IMR-90 (cell line): ENCODE measurements around the gene PNMA6E. TPM values are rescaled to one million over a fixed set of nuclear protein-coding genes. Genes with fewer than 3 reads are reported as not detected.

Experiments
- ATAC-seq: fragments of 200-7000 bp; cut with Tn5 transposase; 2 replicates; pipeline ENCODE4 v1.9.1; 2020; ENCODE audit warnings: low read depth, mild to moderate bottlenecking, moderate library complexity
- BruUV-seq: library from RNA; stranded (reverse); fragments of 400-500 nt; replicated peaks from 2 replicates; lab custom pipeline; 2021; lab: Mats Ljungman, UMichigan
- CTCF ChIA-PET: fragments of 300-600 bp; formaldehyde crosslinking; extraction: SDS; loops from one replicate; lab custom pipeline; 2021; ENCODE audit warnings: antibody characterized with exemption; lab: Yijun Ruan, JAX
- POLR2A ChIA-PET: fragments of 300-600 bp; sonication (Branson Sonifier 250); formaldehyde crosslinking; loops from one replicate; lab custom pipeline; 2022; ENCODE audit warnings: antibody characterized with exemption; ENCODE audit not compliant: unreplicated experiment; lab: Charles Lee
- DNase-seq: peaks from one replicate; pipeline ENCODE4 v3.0.0; 2013
- H2AFZ ChIP-seq: replicated peaks from 2 replicates; pipeline ENCODE3; 2013; ENCODE audit warnings: low read length, mild to moderate bottlenecking; ENCODE audit not compliant: poor library complexity
- H2AK5ac ChIP-seq: 2 replicates; pipeline ENCODE4 v1.6.1; 2013; ENCODE audit warnings: low read depth, low read length, inconsistent platforms
- H2AK9ac ChIP-seq: replicated peaks from 2 replicates; pipeline ENCODE3; 2013; ENCODE audit warnings: mild to moderate bottlenecking, low read depth, low read length, moderate library complexity; ENCODE audit not compliant: poor library complexity
- H2BK120ac ChIP-seq: 2 replicates; pipeline ENCODE4 v1.6.1; 2013; ENCODE audit warnings: low read depth, low read length, inconsistent platforms
- H2BK15ac ChIP-seq: 3 replicates; pipeline ENCODE4 v1.6.1; 2013; ENCODE audit warnings: low read depth, low read length, inconsistent platforms
- H2BK20ac ChIP-seq: 2 replicates; pipeline ENCODE4 v1.6.1; 2013; ENCODE audit warnings: low read depth, mild to moderate bottlenecking, inconsistent platforms, low read length, moderate library complexity
- H2BK5ac ChIP-seq: 2 replicates; pipeline ENCODE4 v1.6.1; 2013; ENCODE audit warnings: mild to moderate bottlenecking, low read depth, low read length, inconsistent platforms; ENCODE audit not compliant: poor library complexity, severe bottlenecking
- H3K14ac ChIP-seq: replicated peaks from 2 replicates; pipeline ENCODE4 v1.6.1; 2013; ENCODE audit warnings: low read depth, low read length, inconsistent platforms
- H3K18ac ChIP-seq: 2 replicates; pipeline ENCODE4 v1.6.1; 2013; ENCODE audit warnings: low read depth, low read length, control low read depth
- H3K23ac ChIP-seq: 2 replicates; pipeline ENCODE4 v1.6.1; 2013; ENCODE audit warnings: low read depth, low read length, inconsistent platforms
- H3K27ac ChIP-seq: 2 replicates; pipeline ENCODE4 v1.5.1; 2013; ENCODE audit warnings: mild to moderate bottlenecking, control low read depth, low read length; ENCODE audit not compliant: insufficient read depth
- H3K27me3 ChIP-seq: 2 replicates; pipeline ENCODE4 v1.6.1; 2013; ENCODE audit warnings: low read length; ENCODE audit not compliant: control insufficient read depth, insufficient read depth
- H3K36me3 ChIP-seq: 2 replicates; pipeline ENCODE4 v1.6.1; 2013; ENCODE audit warnings: low read length, mixed read lengths; ENCODE audit not compliant: control insufficient read depth, insufficient read depth
- H3K4ac ChIP-seq: 2 replicates; pipeline ENCODE4 v1.6.1; 2013; ENCODE audit warnings: low read depth, low read length, inconsistent platforms
- H3K4me1 ChIP-seq: 2 replicates; pipeline ENCODE4 v1.6.1; 2013; ENCODE audit warnings: low read length, mixed read lengths; ENCODE audit not compliant: control insufficient read depth, insufficient read depth
- H3K4me2 ChIP-seq: 2 replicates; pipeline ENCODE4 v1.6.1; 2013; ENCODE audit warnings: low read depth, mild to moderate bottlenecking, control low read depth, low read length, moderate library complexity
- H3K4me3 ChIP-seq: 2 replicates; pipeline ENCODE4 v1.5.1; 2013; ENCODE audit warnings: low read depth, mild to moderate bottlenecking, control low read depth, low read length, moderate library complexity; ENCODE audit not compliant: insufficient read depth
- H3K56ac ChIP-seq: 2 replicates; pipeline ENCODE4 v1.6.1; 2013; ENCODE audit warnings: low read length, inconsistent platforms; ENCODE audit not compliant: insufficient read depth; ENCODE audit errors: extremely low read depth
- H3K79me1 ChIP-seq, 2 experiments: 2 replicates each; pipeline ENCODE4 v1.6.1; 2013; ENCODE audit warnings: low read length in 2 of 2, inconsistent platforms in 1 of 2, low read depth in 1 of 2
- H3K9ac ChIP-seq: 2 replicates; pipeline ENCODE4 v1.6.1; 2013; ENCODE audit warnings: low read depth, low read length, control low read depth
- H3K9me1 ChIP-seq: 2 replicates; pipeline ENCODE4 v1.6.1; 2013; ENCODE audit warnings: low read length, inconsistent platforms; ENCODE audit not compliant: insufficient read depth
- H3K9me3 ChIP-seq: 2 replicates; pipeline ENCODE4 v1.6.1; 2013; ENCODE audit warnings: low read length; ENCODE audit not compliant: control insufficient read depth, insufficient read depth
- H4K20me1 ChIP-seq: 2 replicates; pipeline ENCODE4 v1.6.1; 2013; ENCODE audit warnings: low read length, inconsistent platforms; ENCODE audit not compliant: insufficient read depth
- H4K5ac ChIP-seq: 2 replicates; pipeline ENCODE4 v1.6.1; 2013; ENCODE audit warnings: mild to moderate bottlenecking, low read depth, low read length, control low read depth
- H4K8ac ChIP-seq, 2 experiments: 2 replicates each; pipeline ENCODE4 v1.6.1; 2013; ENCODE audit warnings: low read depth in 2 of 2, low read length in 2 of 2, control low read depth in 1 of 2, inconsistent platforms in 1 of 2
- H4K91ac ChIP-seq: 2 replicates; pipeline ENCODE4 v1.6.1; 2013; ENCODE audit warnings: low read depth, low read length, inconsistent platforms; ENCODE audit not compliant: insufficient read depth
- BHLHE40 ChIP-seq: fragments of 150-350 bp; IDR thresholded peaks from 2 replicates; pipeline ENCODE4 v1.6.1; 2016; ENCODE audit warnings: mild to moderate bottlenecking, low read depth, low read length
- CHD1 ChIP-seq: IDR thresholded peaks from 2 replicates; pipeline ENCODE4 v1.6.1; 2012; ENCODE audit warnings: low read depth, low read length, improper control_type of control experiment
- CTCF ChIP-seq: conservative IDR thresholded peaks from 2 replicates; pipeline ENCODE4 v1.5.1; 2012; ENCODE audit warnings: mild to moderate bottlenecking, low read depth, low read length, improper control_type of control experiment
- ELK1 ChIP-seq: fragments of 150-350 bp; IDR thresholded peaks from 2 replicates; pipeline ENCODE4 v1.6.1; 2016; ENCODE audit warnings: low read depth, mild to moderate bottlenecking, low read length, moderate library complexity, borderline replicate concordance
- FOS ChIP-seq: fragments of 150-350 bp; IDR thresholded peaks from 2 replicates; pipeline ENCODE4 v1.6.1; 2016; ENCODE audit warnings: low read depth, low read length
- POLR2A ChIP-seq: IDR thresholded peaks from 2 replicates; pipeline ENCODE4 v1.6.1; 2012; ENCODE audit warnings: mild to moderate bottlenecking, low read depth, low read length
- RAD21 ChIP-seq: IDR thresholded peaks from 2 replicates; pipeline ENCODE4 v1.6.1; 2012; ENCODE audit warnings: low read length, improper control_type of control experiment
- WGBS, 2 experiments: methylation state at CpG; one replicate each; pipeline versions ENCODE4 v1.1.5 to v1.1.7; 2013; ENCODE audit warnings: missing lambda C conversion rate in 2 of 2; ENCODE audit not compliant: insufficient read length in 1 of 2; ENCODE audit errors: extremely low coverage in 2 of 2; 5-methylcytosine and 5-hydroxymethylcytosine counted together
- dilution Hi-C: fragments of 300-500 bp; cut with HindIII; formaldehyde crosslinking; loops from one replicate; pipeline ENCODE4 v1.14.3; 2018; ENCODE audit warnings: low sequenced_read_pairs; ENCODE audit not compliant: unreplicated experiment
- in situ Hi-C: fragments of 300-500 bp; cut with MboI; formaldehyde crosslinking; loops from 3 replicates; pipeline ENCODE4 v1.14.3; 2019; ENCODE audit warnings: low sequenced_read_pairs, inconsistent platforms, mixed read lengths
- intact Hi-C: fragments of 100-400 bp; cut with micrococcal nuclease; formaldehyde crosslinking; loops from 2 replicates; pipeline ENCODE4 v1.10.0; 2022
- polyA plus RNA-seq, 3 experiments: library from polyadenylated mRNA; depleted of rRNA; stranded (reverse); fragments of >200 nt; gene quantifications; 2 replicates each; pipeline ENCODE4 v1.2.3, GENCODE V29; 2012; ENCODE audit warnings: low replicate concordance in 1 of 3
- total RNA-seq: library from RNA; depleted of rRNA; stranded (reverse); fragments of >200 nt; gene quantifications from 2 replicates; pipeline ENCODE4 v1.2.3, GENCODE V29; 2012
- TF ChIP-seq, protein P1 (sequence below): fragments of 150-350 bp; IDR thresholded peaks from 2 replicates; pipeline ENCODE4 v1.6.1; 2017; ENCODE audit warnings: mild to moderate bottlenecking, antibody characterized with exemption, low read length, low read depth

The PNMA6E gene
- total and polyA plus RNA-seq, 2 of the 4 experiments (the other 2 are of a cell fraction): not detected

- no peak overlapping the region for H3K9ac ChIP-seq
- DNase-seq: no peak
- CTCF ChIA-PET: no interaction called here
These were observed 18.3 kb downstream of the PNMA6E start for GRCh38 chrX:153382563-153383482.

More at GRCh38 chrX:153382563-153383482, 18.3 kb downstream of the PNMA6E start:
- H3K56ac ChIP-seq: no peak overlapping the region
- 72% methylated on average over 2 of the region's 3 CpGs; no CpG with 5 or more reads in 1 of the 2 experiments for WGBS, 2 experiments
- no peaks in the 10 kb centered on the region for H3K9me1 ChIP-seq
- no peak overlapping the region for H2BK15ac ChIP-seq
- H3K27ac ChIP-seq: no peak overlapping the region
- no peak overlapping the region for H3K4ac ChIP-seq
- no peaks in the 10 kb centered on the region for H3K36me3 ChIP-seq
- H3K18ac ChIP-seq: no peak overlapping the region
- no peaks in the 10 kb centered on the region for H3K79me1 ChIP-seq
- H3K4me2 ChIP-seq: no peak overlapping the region; the same call in 1 of the 2 replicates
- no peak overlapping the region for H2BK120ac ChIP-seq
- TF ChIP-seq CHD1 (no peak), ELK1 (no peak), BHLHE40 (no peak), POLR2A (no peak), CTCF (no peak), RAD21 (no peak), FOS (no peak)
- TF ChIP-seq, protein P1, sequence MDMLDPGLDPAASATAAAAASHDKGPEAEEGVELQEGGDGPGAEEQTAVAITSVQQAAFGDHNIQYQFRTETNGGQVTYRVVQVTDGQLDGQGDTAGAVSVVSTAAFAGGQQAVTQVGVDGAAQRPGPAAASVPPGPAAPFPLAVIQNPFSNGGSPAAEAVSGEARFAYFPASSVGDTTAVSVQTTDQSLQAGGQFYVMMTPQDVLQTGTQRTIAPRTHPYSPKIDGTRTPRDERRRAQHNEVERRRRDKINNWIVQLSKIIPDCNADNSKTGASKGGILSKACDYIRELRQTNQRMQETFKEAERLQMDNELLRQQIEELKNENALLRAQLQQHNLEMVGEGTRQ: no peak
- no peak overlapping the region for H3K14ac ChIP-seq
- H3K4me1 ChIP-seq: peaks cover 2% of the 10 kb centered on the region; the same call in 1 of the 2 replicates
- H2AK5ac ChIP-seq: no peak overlapping the region
- H2AFZ ChIP-seq: peak overlapping the region; percentile 10
- H4K8ac ChIP-seq: no peak overlapping the region
- no peaks in the 10 kb centered on the region for H4K20me1 ChIP-seq
- POLR2A ChIA-PET: no interaction called here
- H4K91ac ChIP-seq: no peak overlapping the region
- dilution Hi-C loops: no loop called here
- ATAC-seq: no peak
- H4K5ac ChIP-seq: no peak overlapping the region
- BruUV-seq: no TSS peak
- in situ Hi-C loops: no loop called here
- H3K9me3 ChIP-seq: no peaks in the 10 kb centered on the region; the same call in 1 of the 2 replicates
- H3K4me3 ChIP-seq: no peak overlapping the region
- no peak overlapping the region for H3K23ac ChIP-seq
- no peak overlapping the region for H2BK20ac ChIP-seq
- peak overlapping the region; percentile 25 for H2AK9ac ChIP-seq
- H2BK5ac ChIP-seq: peak overlapping the region; percentile 84
- intact Hi-C loops: no loop called here
- H3K27me3 ChIP-seq: peaks cover 8% of the 10 kb centered on the region
